Measurements from ENCODE around the gene LDHB. TPM values are rescaled to one million over a fixed set of nuclear protein-coding genes. Genes with fewer than 3 reads are reported as not detected.
"Not testable (repeated sequence)": the region's sequence is repeated elsewhere in the genome, so short reads cannot be mapped to it uniquely, and the experiment has no call there.

LDHB gene
- total RNA-seq, 1 donor from 2014 or later: 253 TPM

DNA sequence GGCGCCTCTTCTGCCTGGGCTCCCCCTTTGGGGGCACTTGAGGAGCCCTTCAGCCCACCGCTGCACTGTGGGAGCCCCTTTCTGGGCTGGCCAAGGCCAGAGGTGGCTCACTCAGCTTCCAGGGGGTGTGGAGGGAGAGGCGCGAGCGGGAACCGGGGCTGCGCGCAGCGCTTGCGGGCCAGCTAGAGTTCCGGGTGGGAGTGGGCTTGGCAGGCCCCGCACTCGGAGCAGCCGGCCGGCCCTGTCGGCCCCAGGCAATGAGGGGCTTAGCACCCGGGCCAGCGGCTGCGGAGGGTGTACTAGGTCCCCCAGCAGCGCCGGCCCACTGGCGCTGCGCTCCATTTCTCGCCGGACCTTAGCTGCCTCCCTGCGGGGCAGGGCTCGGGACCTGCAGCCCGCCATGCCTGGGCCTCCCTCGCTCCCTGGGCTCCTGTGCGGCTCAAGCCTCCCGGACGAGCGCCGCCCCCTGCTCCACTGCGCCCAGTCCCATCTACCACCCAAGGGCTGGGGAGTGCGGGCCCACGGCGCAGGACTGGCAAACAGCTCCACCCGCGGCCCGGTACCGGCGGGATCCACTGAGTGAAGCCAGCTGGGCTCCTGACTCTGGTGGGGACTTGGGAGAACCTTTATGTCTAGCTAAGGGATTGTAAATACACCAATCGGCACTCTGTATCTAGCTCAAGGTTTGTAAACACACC, 3.9 kb upstream of the LDHB start:
- not testable (repeated sequence) for DNase-seq (ENCODE audit: low read depth in 2 of 2)

DNA sequence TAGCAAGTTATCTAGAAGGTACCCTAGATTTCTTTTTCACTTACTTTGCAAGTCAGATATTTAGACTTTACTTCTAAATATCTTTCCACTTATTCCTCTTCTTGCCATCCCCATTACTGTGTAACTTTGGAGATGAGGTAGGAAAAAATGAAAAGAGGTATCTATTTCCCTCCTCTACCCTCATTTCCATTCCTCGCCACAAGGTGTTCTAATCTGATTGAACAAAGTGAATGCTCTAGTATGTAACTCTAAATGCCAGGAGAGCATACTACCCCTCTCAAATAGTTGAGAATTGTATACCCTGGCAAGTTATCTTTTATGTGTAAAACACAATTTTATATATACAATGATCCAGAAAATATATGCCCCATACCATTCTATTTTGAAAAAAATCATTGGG, 1.7 kb upstream of the LDHB start:
- DNase-seq (ENCODE audit: low read depth in 2 of 2): no peak

- peak in 1 of 2 donors; percentile 44 for DNase-seq (ENCODE audit: low read depth in 2 of 2)
Measured at GRCh38 chr12:21656905-21657325, 727 bp downstream of the LDHB start.

DNA sequence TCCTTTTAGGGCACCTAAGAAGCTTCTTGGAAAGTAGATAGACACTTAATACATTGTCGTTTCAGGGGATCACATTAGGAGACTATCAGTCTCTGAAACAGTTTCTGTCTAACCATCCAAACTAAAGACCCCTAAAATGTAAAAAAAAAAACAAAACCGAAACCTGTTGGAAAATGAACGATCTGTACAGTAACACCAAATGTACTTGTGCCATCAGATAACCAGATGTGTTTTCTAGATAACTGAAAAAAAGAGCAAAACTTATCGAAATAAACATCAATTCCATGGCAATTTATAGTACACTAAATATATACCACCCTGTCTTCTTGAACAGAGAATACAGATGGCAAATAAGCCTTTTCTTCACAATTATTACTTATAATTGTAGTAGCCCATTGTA, 2.1 kb downstream of the LDHB start:
- DNase-seq (ENCODE audit: low read depth in 2 of 2): no peak

DNA sequence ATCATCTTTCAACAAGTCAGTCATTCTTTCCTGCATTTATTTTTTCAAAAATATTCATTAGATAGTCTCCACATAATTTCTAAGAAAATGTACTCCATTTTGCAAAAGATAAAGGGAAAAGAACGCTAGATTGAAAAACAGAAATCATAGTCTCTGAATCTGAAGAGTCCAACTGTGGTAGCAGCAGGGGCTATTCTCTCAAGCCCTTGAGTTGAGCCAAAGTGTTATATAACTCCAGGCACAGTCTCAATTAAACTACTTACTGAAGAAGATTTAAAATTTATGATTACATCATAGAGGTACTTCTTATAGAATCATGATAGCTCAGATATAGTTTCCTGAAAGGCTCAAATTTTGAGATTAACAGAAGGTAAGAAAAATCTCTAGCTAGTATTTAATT, 5.8 kb downstream of the LDHB start:
- DNase-seq (ENCODE audit: low read depth in 2 of 2): no peak

GRCh38 chr12:21650997-21651396, 6.6 kb downstream of the LDHB start:
- DNase-seq (ENCODE audit: low read depth in 2 of 2): no peak

- no peak for DNase-seq (ENCODE audit: low read depth in 2 of 2)
Measured at GRCh38 chr12:21649034-21649433, 8.6 kb downstream of the LDHB start.

GRCh38 chr12:21648378-21648777, 9.3 kb downstream of the LDHB start:
- DNase-seq (ENCODE audit: low read depth in 2 of 2): no peak

DNA sequence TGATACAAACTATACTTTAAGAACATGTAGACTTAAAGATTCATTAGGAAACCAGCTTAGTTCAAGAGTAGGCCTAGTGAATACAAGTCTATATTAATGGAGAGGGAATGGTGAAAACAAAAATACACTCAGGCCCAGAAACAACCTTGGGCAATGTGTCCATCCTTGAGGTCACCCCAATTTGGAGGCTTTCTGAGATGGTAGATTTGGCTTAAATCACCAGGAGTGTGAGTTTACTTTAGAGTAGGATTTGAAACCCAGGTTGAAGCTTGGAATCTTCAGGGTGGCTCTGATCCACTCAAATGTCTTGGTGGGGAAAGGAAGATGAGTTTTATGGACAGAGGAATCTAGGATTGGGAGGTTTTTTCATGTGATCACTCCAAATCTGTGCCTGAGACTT, 10.5 kb downstream of the LDHB start:
- DNase-seq (ENCODE audit: low read depth in 2 of 2): no peak

GRCh38 chr12:21645041-21645500, 12.6 kb downstream of the LDHB start:
- not testable (repeated sequence) for DNase-seq (ENCODE audit: low read depth in 2 of 2)

GRCh38 chr12:21644516-21644915, 13.1 kb downstream of the LDHB start:
- no peak for DNase-seq (ENCODE audit: low read depth in 2 of 2)

- no peak for DNase-seq (ENCODE audit: low read depth in 2 of 2)
Measured at GRCh38 chr12:21643758-21644157, 13.9 kb downstream of the LDHB start.

DNA sequence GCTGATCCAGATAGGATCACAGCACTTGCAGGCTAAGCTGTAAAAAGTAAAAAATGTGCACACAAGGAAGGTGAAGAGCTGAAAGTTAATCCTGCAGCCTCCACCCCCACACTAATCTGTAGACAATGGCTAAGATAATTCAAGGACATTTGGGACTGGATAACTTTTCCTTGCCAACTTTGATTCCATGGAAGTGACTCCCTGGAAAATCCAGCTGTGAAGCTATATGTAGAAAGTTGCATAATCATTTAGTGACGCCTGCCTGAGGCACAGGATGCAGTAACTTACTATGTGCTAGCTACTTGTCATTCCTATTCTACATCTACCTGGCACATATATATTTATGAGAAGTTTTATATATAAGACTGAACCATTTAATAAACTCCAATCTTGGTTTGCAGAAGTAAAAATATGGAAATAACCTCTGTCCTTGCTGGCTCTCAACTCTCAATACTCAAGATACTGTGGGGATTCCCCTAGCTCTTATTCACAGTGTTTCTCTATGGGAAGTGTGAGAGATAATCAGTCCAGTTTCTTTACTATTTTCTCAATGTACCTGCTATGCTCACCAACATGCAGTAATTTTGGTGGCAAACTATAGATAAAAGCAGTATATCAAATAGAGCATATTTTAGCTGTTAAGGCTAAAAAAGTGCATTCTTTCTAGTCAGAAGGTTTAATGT, 14.8 kb downstream of the LDHB start:
- no peak for DNase-seq (ENCODE audit: low read depth in 2 of 2)

DNA sequence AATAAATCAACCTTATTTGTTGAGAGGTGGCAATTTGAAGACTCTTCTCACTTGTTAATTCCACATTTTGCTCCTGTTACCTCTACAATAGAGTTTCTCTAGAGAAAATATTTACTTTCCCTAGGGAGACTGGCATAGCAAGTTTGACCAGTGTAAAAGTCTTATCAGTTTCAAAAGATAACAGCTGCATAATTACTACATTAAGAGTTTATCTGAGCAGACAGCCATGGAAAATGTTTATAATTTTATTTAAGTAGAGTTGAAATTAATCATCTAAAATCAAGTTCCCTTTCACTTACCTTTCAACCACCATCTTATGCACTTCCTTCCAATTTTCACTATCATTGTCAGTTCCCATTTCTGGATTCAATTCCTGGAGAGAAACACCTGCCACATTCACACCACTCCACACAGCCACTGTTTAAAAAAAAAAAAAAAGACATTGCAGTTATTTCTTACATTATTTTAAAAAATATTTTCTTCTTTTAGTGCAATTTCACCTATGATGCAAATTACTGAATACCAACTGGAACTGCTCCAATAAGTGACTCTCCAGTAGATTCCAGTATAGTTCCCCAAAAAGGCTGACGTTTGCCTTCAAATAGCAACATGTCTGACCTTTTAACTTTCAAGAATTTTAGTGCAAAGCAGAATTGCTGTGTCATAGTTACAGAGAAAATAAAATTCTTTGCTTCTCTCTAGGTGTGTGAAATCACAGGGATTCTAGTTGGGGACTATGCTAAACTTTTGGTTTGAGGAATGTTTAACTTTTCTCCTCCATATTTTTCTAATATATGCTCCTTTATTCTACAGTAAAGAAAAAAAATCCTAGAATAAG, 19.4 kb downstream of the LDHB start:
- DNase-seq (ENCODE audit: low read depth in 2 of 2): no peak

DNA sequence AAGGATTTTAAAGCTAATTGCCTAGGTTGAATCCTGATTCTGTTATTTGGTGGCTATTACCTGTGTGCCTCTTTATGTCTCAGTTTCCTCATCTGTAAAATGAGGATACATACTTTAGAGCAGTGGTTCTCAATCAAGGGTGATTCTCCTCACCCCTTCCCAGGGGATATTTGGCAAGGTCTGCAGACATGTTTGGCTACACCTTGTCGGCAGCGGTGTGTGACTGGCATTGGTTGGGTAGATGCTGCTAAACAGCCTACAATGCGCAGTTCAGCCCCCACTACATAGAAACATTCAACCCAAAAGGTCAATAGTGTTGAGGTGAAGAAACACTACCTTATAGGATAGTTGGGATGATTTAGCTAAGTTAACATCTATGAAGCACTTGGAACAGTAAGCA, 23.4 kb downstream of the LDHB start:
- DNase-seq (ENCODE audit: low read depth in 2 of 2): no peak

DNA sequence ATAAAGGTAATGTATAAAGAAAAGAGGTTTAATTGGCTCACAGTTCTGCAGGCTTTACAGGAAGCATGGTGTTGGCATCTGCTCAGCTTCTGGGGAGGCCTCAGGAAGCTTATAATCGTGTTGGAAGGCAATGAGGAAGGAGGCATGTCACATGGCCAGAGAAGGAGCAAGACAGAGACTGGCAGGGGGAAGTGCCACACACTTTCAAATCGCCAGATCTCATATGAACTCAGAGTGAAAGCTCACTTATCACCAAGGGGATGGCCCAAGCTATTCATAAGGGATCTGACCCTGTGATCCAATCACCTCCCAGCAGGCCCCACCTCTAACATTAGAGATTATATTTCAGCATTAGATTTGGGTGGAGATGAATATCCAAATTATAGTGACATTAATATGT, 26.3 kb downstream of the LDHB start:
- DNase-seq (ENCODE audit: low read depth in 2 of 2): no peak

DNA sequence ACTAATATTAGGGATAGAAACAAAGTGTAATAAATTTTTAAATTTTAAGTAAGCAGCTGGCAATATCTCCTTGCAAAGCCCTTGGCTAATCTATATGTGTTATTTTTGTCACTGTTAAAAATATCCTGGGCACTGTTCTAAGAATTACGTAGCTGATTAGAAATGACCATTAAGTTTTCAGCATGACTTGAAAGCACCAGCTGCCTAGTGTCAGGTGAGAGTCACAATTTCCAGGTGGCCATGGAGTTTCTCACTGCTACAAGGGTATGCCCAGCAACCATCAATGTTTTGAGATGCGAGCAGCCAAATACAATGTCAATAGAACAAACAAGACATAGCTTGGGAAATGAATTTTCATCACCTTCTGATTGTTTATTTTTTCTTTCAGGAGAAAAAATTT, 29.7 kb downstream of the LDHB start:
- DNase-seq (ENCODE audit: low read depth in 2 of 2): no peak

DNA sequence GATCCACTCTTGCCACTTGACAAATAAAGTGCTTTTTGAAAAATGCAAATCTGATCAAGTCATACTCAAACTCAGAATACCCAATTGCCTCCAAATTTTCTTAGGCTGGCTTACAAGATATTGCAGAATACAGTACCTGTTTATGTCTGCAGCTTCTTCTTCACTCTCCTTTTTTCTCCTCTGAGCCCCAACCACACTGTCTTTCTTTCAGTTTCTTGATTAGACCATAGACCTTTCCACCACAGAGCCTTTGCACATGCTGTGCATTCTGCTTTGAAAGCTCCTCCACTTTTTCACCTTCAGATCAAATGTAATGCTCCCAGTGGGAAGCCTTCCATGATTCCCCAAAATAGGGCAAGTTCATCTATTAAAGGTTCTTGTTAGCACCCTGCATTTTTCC, 39.1 kb downstream of the LDHB start:
- no peak for DNase-seq (ENCODE audit: low read depth in 2 of 2)

- DNase-seq (ENCODE audit: low read depth in 2 of 2): no peak
Measured at GRCh38 chr12:21617030-21617429, 40.6 kb downstream of the LDHB start.

- peak; percentile 37 to 85 for DNase-seq (ENCODE audit: low read depth in 2 of 2)
Measured at GRCh38 chr12:21615431-21615830, 42.2 kb downstream of the LDHB start.

DNA sequence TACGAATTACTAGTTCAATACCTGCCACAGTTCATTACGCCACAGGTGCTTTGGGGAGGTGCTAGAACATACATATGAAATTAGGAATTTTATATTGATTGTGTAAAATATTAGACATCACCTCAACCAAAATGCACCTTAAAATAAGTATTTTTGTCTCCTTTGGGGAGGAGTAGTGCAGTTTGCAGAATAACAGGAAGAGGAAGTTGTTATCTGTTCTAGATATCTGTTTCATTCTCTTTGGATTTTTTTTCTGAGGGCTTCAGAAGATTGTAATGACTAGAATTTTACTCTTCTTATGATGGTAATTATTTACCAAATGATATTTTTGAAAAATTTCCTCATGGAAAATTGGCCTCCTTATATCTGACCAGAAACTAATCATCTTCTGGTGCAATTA, 43.1 kb downstream of the LDHB start:
- DNase-seq (ENCODE audit: low read depth in 2 of 2): no peak

DNA sequence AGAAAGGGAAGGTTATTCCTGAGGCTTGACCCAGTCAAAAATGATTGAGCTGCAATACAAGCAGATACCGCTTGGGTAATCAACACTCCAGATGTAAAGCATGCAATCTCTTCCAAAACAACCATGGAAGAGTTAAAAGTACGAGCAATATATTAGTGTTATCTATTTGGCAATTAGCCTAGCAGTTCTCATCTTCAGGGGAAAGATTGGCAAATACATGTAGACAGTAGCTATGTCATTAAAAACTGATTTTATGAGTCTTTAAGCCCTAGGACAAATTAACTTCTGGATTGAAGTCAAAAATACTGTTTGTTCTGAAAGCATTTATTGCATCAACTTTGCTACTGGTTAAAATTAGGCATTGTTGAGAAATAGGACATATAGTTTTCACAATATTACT, 43.7 kb downstream of the LDHB start:
- DNase-seq (ENCODE audit: low read depth in 2 of 2): no peak
